Liver (tissue), 9 donors: Measurements from ENCODE around the gene PSMD6. TPM values are rescaled to one million over a fixed set of nuclear protein-coding genes. Genes with fewer than 3 reads are reported as not detected.

Experiments
- DNase-seq: peaks from one replicate; pipeline ENCODE4 v3.0.0-alpha.2; 2017; ENCODE audit warnings: low spot score
- H3K27ac ChIP-seq, 2 donors: one replicate each; pipeline ENCODE4 v1.7.0; 2013; ENCODE audit warnings: inconsistent platforms in 2 of 2, low read length in 2 of 2, control low read depth in 1 of 2, low read depth in 1 of 2, mild to moderate bottlenecking in 1 of 2
- H3K27me3 ChIP-seq, 4 donors: one replicate each; pipeline versions ENCODE4 v1.6.1 to v1.7.0; 2013; ENCODE audit warnings: low read length in 3 of 4, inconsistent platforms in 1 of 4, mild to moderate bottlenecking in 1 of 4, moderate library complexity in 1 of 4; ENCODE audit not compliant: control insufficient read depth in 4 of 4, insufficient read depth in 4 of 4
- H3K36me3 ChIP-seq, 4 donors: one replicate each; pipeline versions ENCODE4 v1.6.1 to v1.7.0; 2013; ENCODE audit warnings: low read length in 3 of 4, mild to moderate bottlenecking in 3 of 4, low read depth in 1 of 4, moderate library complexity in 1 of 4; ENCODE audit not compliant: control insufficient read depth in 4 of 4, insufficient read depth in 3 of 4
- H3K4me1 ChIP-seq, 4 donors: one replicate each; pipeline versions ENCODE4 v1.6.1 to v1.7.0; 2013; ENCODE audit warnings: low read length in 3 of 4, mild to moderate bottlenecking in 3 of 4, moderate library complexity in 1 of 4; ENCODE audit not compliant: control insufficient read depth in 4 of 4, insufficient read depth in 4 of 4
- H3K4me3 ChIP-seq, 3 donors: one replicate each; pipeline versions ENCODE4 v1.6.1 to v1.7.0; 2013; ENCODE audit warnings: low read length in 3 of 3, control low read depth in 1 of 3, low read depth in 1 of 3, mild to moderate bottlenecking in 1 of 3
- H3K9ac ChIP-seq, 2 donors: one replicate each; pipeline ENCODE4 v1.7.0; 2013; ENCODE audit warnings: low read length in 2 of 2, mild to moderate bottlenecking in 2 of 2, moderate library complexity in 2 of 2, control low read depth in 1 of 2, low read depth in 1 of 2
- H3K9me3 ChIP-seq, 4 donors: one replicate each; pipeline versions ENCODE4 v1.6.1 to v1.7.0; 2013; ENCODE audit warnings: low read length in 3 of 4; ENCODE audit not compliant: control insufficient read depth in 4 of 4
- EGR1 ChIP-seq, 2 donors: IDR thresholded peaks; 2 replicates each; pipeline ENCODE4 v1.6.1; 2016 to 2018; ENCODE audit warnings: antibody characterized with exemption in 2 of 2, low read depth in 2 of 2
- FOXA1 ChIP-seq: IDR thresholded peaks from 2 replicates; pipeline ENCODE4 v1.6.1; 2016; ENCODE audit warnings: antibody characterized with exemption
- FOXA2 ChIP-seq: IDR thresholded peaks from 2 replicates; pipeline ENCODE4 v1.6.1; 2016; ENCODE audit warnings: antibody characterized with exemption
- GABPA ChIP-seq, 2 donors: IDR thresholded peaks in 1 of 2; conservative IDR thresholded peaks in 1 of 2; 2 replicates each; pipeline ENCODE4 v1.6.1; 2016; ENCODE audit warnings: antibody characterized with exemption in 2 of 2, mild to moderate bottlenecking in 1 of 2, moderate library complexity in 1 of 2
- HNF4A ChIP-seq, 2 donors: conservative IDR thresholded peaks; 2 replicates each; pipeline ENCODE4 v1.6.1; 2016; ENCODE audit warnings: antibody characterized with exemption in 2 of 2, mild to moderate bottlenecking in 2 of 2
- HNF4G ChIP-seq: IDR thresholded peaks from 2 replicates; pipeline ENCODE4 v1.6.1; 2016; ENCODE audit warnings: antibody characterized with exemption
- JUND ChIP-seq, 2 donors: IDR thresholded peaks; 2 replicates each; pipeline ENCODE4 v1.6.1; 2016; ENCODE audit warnings: antibody characterized with exemption in 2 of 2
- MAX ChIP-seq: IDR thresholded peaks from 2 replicates; pipeline ENCODE4 v1.6.1; 2016; ENCODE audit warnings: antibody characterized with exemption
- NR2F2 ChIP-seq: IDR thresholded peaks from 2 replicates; pipeline ENCODE4 v1.6.1; 2016; ENCODE audit warnings: antibody characterized with exemption
- RAD21 ChIP-seq, 2 donors: IDR thresholded peaks; 2 replicates each; pipeline ENCODE4 v1.6.1; 2016; ENCODE audit warnings: antibody characterized with exemption in 2 of 2, mild to moderate bottlenecking in 2 of 2
- RXRA ChIP-seq, 2 donors: IDR thresholded peaks; 2 replicates each; pipeline ENCODE4 v1.6.1; 2017 to 2018; ENCODE audit warnings: antibody characterized with exemption in 2 of 2, mild to moderate bottlenecking in 1 of 2
- SP1 ChIP-seq: IDR thresholded peaks from 2 replicates; pipeline ENCODE4 v1.6.1; 2018; ENCODE audit warnings: antibody characterized with exemption, mild to moderate bottlenecking
- TAF1 ChIP-seq: conservative IDR thresholded peaks from 2 replicates; pipeline ENCODE4 v1.6.1; 2016; ENCODE audit warnings: antibody characterized with exemption, mild to moderate bottlenecking
- YY1 ChIP-seq: IDR thresholded peaks from 2 replicates; pipeline ENCODE4 v1.6.1; 2016; ENCODE audit warnings: antibody characterized with exemption, mild to moderate bottlenecking
- WGBS: extraction: QIAGEN DNeasy Blood & Tissue Kit; methylation state at CpG from one replicate; pipeline ENCODE4 v1.1.7; 2013; 5-methylcytosine and 5-hydroxymethylcytosine counted together
- polyA plus RNA-seq, 2 donors: library from polyadenylated mRNA; stranded (reverse) in 1 of 2; unstranded in 1 of 2; fragments of 200-250 nt in 1 of 2; fragments of >200 nt in 1 of 2; fragmentation: Nextera tagmentation in 1 of 2; extraction: Ambion mirVana in 1 of 2; gene quantifications; one replicate each; pipeline versions ENCODE4 v1.2.1 to v1.2.3, GENCODE V29; 2013 to 2015
- total RNA-seq, 2 donors: library from RNA; depleted of rRNA; stranded (reverse); fragments of >200 nt; gene quantifications; one replicate each; pipeline ENCODE4 v1.2.3, GENCODE V29; 2014
- TF ChIP-seq, protein P1 (sequence below): IDR thresholded peaks from 2 replicates; pipeline ENCODE4 v1.6.1; 2016; ENCODE audit warnings: antibody characterized with exemption
- TF ChIP-seq, protein P2 (sequence below): IDR thresholded peaks from 2 replicates; pipeline ENCODE4 v1.6.1; 2016; ENCODE audit warnings: antibody characterized with exemption
- TF ChIP-seq, protein P3 (sequence below): IDR thresholded peaks from 2 replicates; pipeline ENCODE4 v1.6.1; 2016; ENCODE audit warnings: antibody characterized with exemption, mild to moderate bottlenecking
- TF ChIP-seq, protein P4 (sequence below): fragments of 150-350 bp; IDR thresholded peaks from 2 replicates; pipeline ENCODE4 v1.5.1; 2017; ENCODE audit warnings: improper control_type of control experiment, low read depth, low read length; ENCODE audit not compliant: missing input control
- donor health status: healthy.
- donor health status: healthy.
- donor health status: healthy.
- donor health status: healthy.
- donor health status: healthy.

Gene PSMD6
- total and polyA plus RNA-seq, 4 donors = 49.3 to 72.7 (median 54.9) TPM

DNA sequence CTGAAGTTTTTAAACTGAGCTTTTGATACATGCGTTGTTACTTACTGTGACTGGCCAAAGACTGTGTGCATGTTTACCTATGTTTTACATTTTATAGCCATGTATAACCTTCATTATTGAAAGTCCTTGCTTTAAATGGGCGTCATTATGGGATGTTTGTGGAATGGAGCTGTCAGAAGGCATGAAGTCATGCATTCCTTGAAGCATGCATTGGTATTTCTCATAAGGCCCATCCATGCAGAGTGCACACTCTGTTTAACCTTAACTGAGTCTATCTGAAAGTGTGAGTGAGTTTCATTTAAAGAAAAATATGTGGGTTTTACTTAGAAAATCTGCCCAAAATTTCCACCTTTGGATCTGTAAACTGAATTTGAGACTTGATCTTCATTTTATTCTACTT is 51.1 kb downstream of the PSMD6 start:
- no peak for TF ChIP-seq EGR1 (IDR thresholded peaks at IDR 0.05; ENCODE audit: low read depth in 2 of 2)
- no peak for TF ChIP-seq GABPA (IDR thresholded peaks at IDR 0.05 in 1 of 2, conservative IDR thresholded peaks at IDR 0.05 in 1 of 2)
- TF ChIP-seq, protein P1, sequence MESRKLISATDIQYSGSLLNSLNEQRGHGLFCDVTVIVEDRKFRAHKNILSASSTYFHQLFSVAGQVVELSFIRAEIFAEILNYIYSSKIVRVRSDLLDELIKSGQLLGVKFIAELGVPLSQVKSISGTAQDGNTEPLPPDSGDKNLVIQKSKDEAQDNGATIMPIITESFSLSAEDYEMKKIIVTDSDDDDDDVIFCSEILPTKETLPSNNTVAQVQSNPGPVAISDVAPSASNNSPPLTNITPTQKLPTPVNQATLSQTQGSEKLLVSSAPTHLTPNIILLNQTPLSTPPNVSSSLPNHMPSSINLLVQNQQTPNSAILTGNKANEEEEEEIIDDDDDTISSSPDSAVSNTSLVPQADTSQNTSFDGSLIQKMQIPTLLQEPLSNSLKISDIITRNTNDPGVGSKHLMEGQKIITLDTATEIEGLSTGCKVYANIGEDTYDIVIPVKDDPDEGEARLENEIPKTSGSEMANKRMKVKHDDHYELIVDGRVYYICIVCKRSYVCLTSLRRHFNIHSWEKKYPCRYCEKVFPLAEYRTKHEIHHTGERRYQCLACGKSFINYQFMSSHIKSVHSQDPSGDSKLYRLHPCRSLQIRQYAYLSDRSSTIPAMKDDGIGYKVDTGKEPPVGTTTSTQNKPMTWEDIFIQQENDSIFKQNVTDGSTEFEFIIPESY = peak; percentile 2
- H3K27ac ChIP-seq = no peak overlapping the region
- 86% methylated on average over 2 of the region's 2 CpGs for WGBS
- no peak for DNase-seq
- no peaks in the 10 kb centered on the region for H3K36me3 ChIP-seq
- no peaks in the 10 kb centered on the region for H3K9me3 ChIP-seq
- no peak overlapping the region for H3K4me3 ChIP-seq
- no peak overlapping the region for H3K9ac ChIP-seq
- peaks cover 16 to 70% (median 56%) of the 10 kb centered on the region in 4 donors for H3K4me1 ChIP-seq
- no peaks in the 10 kb centered on the region for H3K27me3 ChIP-seq

DNA sequence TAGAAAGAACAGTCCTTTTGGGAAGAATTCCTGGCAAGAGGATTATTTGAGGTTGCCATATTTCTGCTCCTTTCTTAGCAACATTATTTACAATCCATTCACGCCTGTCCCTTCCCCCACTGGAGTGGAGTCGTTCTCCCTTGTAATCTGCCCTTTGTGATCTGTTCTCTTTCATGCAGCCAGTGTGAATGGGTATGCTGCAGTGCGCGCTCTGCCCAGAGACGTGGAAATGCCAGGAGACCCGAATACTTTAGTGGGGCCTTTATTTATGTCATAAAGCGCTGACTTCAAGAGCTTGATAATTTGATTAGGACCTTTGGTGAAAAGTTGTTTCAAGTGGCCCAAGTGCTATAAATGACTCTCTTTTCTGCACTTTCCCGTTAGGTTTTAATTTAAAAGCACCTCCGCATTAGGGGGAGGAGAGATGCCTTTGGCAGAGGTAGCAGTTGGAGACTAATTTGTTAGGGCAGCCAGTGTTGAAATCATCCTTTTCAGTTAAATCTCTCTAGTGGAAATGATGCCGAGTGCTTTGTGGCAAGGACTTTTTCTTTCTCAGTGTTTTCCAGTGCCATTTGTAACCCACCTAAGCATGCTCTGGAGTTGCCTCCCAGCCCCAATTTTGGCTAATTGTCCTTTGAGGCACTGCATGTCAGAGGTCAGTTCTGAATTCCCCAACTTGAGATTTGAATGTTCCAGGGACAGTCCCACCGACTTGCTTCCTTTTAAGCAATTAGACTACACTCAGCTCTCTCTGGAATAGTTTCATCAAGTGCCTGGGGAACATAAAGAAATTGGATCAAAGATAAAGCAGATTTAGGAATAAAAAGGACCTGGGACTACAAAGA is 52.4 kb downstream of the PSMD6 start:
- no peak overlapping the region for H3K4me3 ChIP-seq
- peak overlapping the region in 1 of 2 donors; percentile 33 for H3K9ac ChIP-seq
- DNase-seq = no peak

More for the DNA sequence above, 52.4 kb downstream of the PSMD6 start:
- no peaks in the 10 kb centered on the region for H3K36me3 ChIP-seq
- 36% methylated on average over 11 of the region's 11 CpGs for WGBS
- H3K27me3 ChIP-seq = no peaks in the 10 kb centered on the region
- H3K4me1 ChIP-seq = peaks cover 19 to 71% (median 64%) of the 10 kb centered on the region in 4 donors
- TF ChIP-seq SP1 (peak; percentile 16), FOXA2 (no peak), RXRA (IDR thresholded peaks at IDR 0.05) (peak in 1 of 2 donors; percentile 36), HNF4A (conservative IDR thresholded peaks at IDR 0.05) (peak; percentile 29 to 61), EGR1 (IDR thresholded peaks at IDR 0.05; ENCODE audit: low read depth in 2 of 2) (no peak), TAF1 (no peak), HNF4G (no peak), YY1 (peak; percentile 52), NR2F2 (no peak), FOXA1 (no peak), MAX (peak; percentile 30), RAD21 (IDR thresholded peaks at IDR 0.05) (no peak), JUND (IDR thresholded peaks at IDR 0.05) (no peak)
- TF ChIP-seq, protein P2, sequence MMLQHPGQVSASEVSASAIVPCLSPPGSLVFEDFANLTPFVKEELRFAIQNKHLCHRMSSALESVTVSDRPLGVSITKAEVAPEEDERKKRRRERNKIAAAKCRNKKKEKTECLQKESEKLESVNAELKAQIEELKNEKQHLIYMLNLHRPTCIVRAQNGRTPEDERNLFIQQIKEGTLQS = no peak
- TF ChIP-seq, protein P3, sequence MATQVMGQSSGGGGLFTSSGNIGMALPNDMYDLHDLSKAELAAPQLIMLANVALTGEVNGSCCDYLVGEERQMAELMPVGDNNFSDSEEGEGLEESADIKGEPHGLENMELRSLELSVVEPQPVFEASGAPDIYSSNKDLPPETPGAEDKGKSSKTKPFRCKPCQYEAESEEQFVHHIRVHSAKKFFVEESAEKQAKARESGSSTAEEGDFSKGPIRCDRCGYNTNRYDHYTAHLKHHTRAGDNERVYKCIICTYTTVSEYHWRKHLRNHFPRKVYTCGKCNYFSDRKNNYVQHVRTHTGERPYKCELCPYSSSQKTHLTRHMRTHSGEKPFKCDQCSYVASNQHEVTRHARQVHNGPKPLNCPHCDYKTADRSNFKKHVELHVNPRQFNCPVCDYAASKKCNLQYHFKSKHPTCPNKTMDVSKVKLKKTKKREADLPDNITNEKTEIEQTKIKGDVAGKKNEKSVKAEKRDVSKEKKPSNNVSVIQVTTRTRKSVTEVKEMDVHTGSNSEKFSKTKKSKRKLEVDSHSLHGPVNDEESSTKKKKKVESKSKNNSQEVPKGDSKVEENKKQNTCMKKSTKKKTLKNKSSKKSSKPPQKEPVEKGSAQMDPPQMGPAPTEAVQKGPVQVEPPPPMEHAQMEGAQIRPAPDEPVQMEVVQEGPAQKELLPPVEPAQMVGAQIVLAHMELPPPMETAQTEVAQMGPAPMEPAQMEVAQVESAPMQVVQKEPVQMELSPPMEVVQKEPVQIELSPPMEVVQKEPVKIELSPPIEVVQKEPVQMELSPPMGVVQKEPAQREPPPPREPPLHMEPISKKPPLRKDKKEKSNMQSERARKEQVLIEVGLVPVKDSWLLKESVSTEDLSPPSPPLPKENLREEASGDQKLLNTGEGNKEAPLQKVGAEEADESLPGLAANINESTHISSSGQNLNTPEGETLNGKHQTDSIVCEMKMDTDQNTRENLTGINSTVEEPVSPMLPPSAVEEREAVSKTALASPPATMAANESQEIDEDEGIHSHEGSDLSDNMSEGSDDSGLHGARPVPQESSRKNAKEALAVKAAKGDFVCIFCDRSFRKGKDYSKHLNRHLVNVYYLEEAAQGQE = no peak
- TF ChIP-seq, protein P4, sequence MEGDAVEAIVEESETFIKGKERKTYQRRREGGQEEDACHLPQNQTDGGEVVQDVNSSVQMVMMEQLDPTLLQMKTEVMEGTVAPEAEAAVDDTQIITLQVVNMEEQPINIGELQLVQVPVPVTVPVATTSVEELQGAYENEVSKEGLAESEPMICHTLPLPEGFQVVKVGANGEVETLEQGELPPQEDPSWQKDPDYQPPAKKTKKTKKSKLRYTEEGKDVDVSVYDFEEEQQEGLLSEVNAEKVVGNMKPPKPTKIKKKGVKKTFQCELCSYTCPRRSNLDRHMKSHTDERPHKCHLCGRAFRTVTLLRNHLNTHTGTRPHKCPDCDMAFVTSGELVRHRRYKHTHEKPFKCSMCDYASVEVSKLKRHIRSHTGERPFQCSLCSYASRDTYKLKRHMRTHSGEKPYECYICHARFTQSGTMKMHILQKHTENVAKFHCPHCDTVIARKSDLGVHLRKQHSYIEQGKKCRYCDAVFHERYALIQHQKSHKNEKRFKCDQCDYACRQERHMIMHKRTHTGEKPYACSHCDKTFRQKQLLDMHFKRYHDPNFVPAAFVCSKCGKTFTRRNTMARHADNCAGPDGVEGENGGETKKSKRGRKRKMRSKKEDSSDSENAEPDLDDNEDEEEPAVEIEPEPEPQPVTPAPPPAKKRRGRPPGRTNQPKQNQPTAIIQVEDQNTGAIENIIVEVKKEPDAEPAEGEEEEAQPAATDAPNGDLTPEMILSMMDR = no peak
- H3K9me3 ChIP-seq = no peaks in the 10 kb centered on the region
- H3K27ac ChIP-seq = peak overlapping the region; percentile 23 to 25
